Mucosa of descending colon (tissue), 3 donors: ENCODE data around the gene RHBDL1. TPM values are rescaled to one million over a fixed set of nuclear protein-coding genes. Genes with fewer than 3 reads are reported as not detected.

ENCODE experiments used
- ATAC-seq: fragments of 200-7000 bp; cut with Tn5 transposase; one replicate; pipeline ENCODE4 v1.9.1; 2020; ENCODE audit warnings: mild to moderate bottlenecking, moderate library complexity
- DNase-seq, 3 donors: peaks; one replicate each; pipeline ENCODE4 v3.0.0-alpha.2; 2020
- H3K36me3 ChIP-seq: fragments of 200-600 bp; one replicate; pipeline ENCODE4 v1.8.0; 2021; ENCODE audit warnings: low read depth, mild to moderate bottlenecking
- H3K4me1 ChIP-seq: fragments of 200-600 bp; one replicate; pipeline ENCODE4 v1.8.0; 2021; ENCODE audit warnings: low read depth, mild to moderate bottlenecking
- H3K4me3 ChIP-seq: fragments of 200-600 bp; one replicate; pipeline ENCODE4 v1.8.0; 2021; ENCODE audit warnings: mild to moderate bottlenecking
- H3K9me3 ChIP-seq: fragments of 200-600 bp; one replicate; pipeline ENCODE4 v1.8.0; 2021; ENCODE audit warnings: mild to moderate bottlenecking
- CTCF ChIP-seq: fragments of 200-600 bp; IDR thresholded peaks from one replicate; pipeline ENCODE4 v1.8.0; 2022; ENCODE audit warnings: antibody characterized with exemption, mild to moderate bottlenecking
- intact Hi-C, 2 donors: fragments of 100-400 bp; cut with DNase I in 1 of 2; cut with micrococcal nuclease in 1 of 2; formaldehyde crosslinking; loops; one replicate each; pipeline versions ENCODE4 v1.11.0 to v1.11.1; 2022; cut with DNase I, micrococcal nuclease
- total RNA-seq, 3 donors: library from RNA; stranded (reverse); fragmentation: NEBNext Ultra II Directional in 2 of 3; extraction: Animal tissue kit (Norgen Biotek cat#: 25700) in 2 of 3; gene quantifications; one replicate each; pipeline versions ENCODE4 v1.2.1 to v1.2.4, GENCODE V29; 2021 to 2023
- donor health status: DM: no; HTN: no; CAD: no; lungs with moderate emphysema.
- donor health status: DM: no; HTN: no; CAD: no.
- donor health status: DM: no; HTN: yes; CAD: no.

RHBDL1 gene
- total RNA-seq, 3 donors from 2014 or later: 2.8 to 3.4 (median 3.0) TPM

- H3K9me3 ChIP-seq: no peaks in the 10 kb centered on the region
- DNase-seq (peak; percentile 92 to 96 (median 95)), ATAC-seq (peak; percentile 83)
- intact Hi-C loops: loop anchor here in 1 of 2 donors (10.0 kb wide), 1 partner anchor 340 kb away; no protein-coding TSS in a partner anchor
- peaks cover 37% of the 10 kb centered on the region for H3K4me1 ChIP-seq
- H3K4me3 ChIP-seq: peak within 1 kb of the TSS; percentile 17
- no peak for TF ChIP-seq CTCF
- no peaks in the 10 kb centered on the region for H3K36me3 ChIP-seq
Observed at GRCh38 chr16:714558-715476, 39.3 kb downstream of the RHBDL1 start, which contains the start of gene METRN. TSS of gene METRN (plus strand) at chr16:715118. CDS start at chr16:715290, 172 bp downstream.

GRCh38 chr16:715477-716199 is 40.2 kb downstream of the RHBDL1 start:
- peak; percentile 21 for ATAC-seq
- no peaks in the 10 kb centered on the region for H3K9me3 ChIP-seq
- no peak for TF ChIP-seq CTCF
- H3K4me1 ChIP-seq: peaks cover 43% of the 10 kb centered on the region
- no peaks in the 10 kb centered on the region for H3K36me3 ChIP-seq
- DNase-seq: peak in 1 of 3 donors; percentile 61
- H3K4me3 ChIP-seq: peak overlapping the region; percentile 17
- intact Hi-C loops: loop anchor here in 1 of 2 donors (10.0 kb wide), 1 partner anchor 339 kb away; no protein-coding TSS in a partner anchor

- DNase-seq: no peak
- no peaks in the 10 kb centered on the region for H3K36me3 ChIP-seq
- peaks cover 43% of the 10 kb centered on the region for H3K4me1 ChIP-seq
- TF ChIP-seq CTCF: no peak
- H3K9me3 ChIP-seq: no peaks in the 10 kb centered on the region
- H3K4me3 ChIP-seq: no peak overlapping the region
- intact Hi-C loops: loop anchor here in 1 of 2 donors (10.0 kb wide), 1 partner anchor 339 kb away; no protein-coding TSS in a partner anchor
- no peak for ATAC-seq
Observed at GRCh38 chr16:716200-716568, 40.7 kb downstream of the RHBDL1 start.

GRCh38 chr16:716768-717325 is 41.4 kb downstream of the RHBDL1 start:
- Histone ChIP-seq H3K9me3 (no peaks in the 10 kb centered on the region), H3K4me3 (no peak overlapping the region), H3K4me1 (peaks cover 48% of the 10 kb centered on the region), H3K36me3 (no peaks in the 10 kb centered on the region)
- DNase-seq (no peak), ATAC-seq (no peak)
- no peak for TF ChIP-seq CTCF
- intact Hi-C loops: loop anchor here in 1 of 2 donors (10.0 kb wide), 1 partner anchor 338 kb away; no protein-coding TSS in a partner anchor
